ENCODE measurements around the gene AEBP1. TPM values are rescaled to one million over a fixed set of nuclear protein-coding genes. Genes with fewer than 3 reads are reported as not detected.
A peak's percentile ranks its signal among the peaks of the same experiment; 100 is the strongest.
"Not testable (repeated sequence)": the region's sequence is repeated elsewhere in the genome, so short reads cannot be mapped to it uniquely, and the experiment has no call there.

The AEBP1 gene
- polyA plus RNA-seq, 4 donors, result 58.4 to 82.4 (median 73.4) TPM

GRCh38 chr7:44116087-44116788 is 12.1 kb downstream of the AEBP1 start:
- DNase-seq (ENCODE audit: low read depth in 4 of 4, low spot score in 2 of 4), result no peak

GRCh38 chr7:44116789-44117666 is 12.9 kb downstream of the AEBP1 start:
- no peak for DNase-seq (ENCODE audit: low read depth in 4 of 4, low spot score in 2 of 4)

DNA sequence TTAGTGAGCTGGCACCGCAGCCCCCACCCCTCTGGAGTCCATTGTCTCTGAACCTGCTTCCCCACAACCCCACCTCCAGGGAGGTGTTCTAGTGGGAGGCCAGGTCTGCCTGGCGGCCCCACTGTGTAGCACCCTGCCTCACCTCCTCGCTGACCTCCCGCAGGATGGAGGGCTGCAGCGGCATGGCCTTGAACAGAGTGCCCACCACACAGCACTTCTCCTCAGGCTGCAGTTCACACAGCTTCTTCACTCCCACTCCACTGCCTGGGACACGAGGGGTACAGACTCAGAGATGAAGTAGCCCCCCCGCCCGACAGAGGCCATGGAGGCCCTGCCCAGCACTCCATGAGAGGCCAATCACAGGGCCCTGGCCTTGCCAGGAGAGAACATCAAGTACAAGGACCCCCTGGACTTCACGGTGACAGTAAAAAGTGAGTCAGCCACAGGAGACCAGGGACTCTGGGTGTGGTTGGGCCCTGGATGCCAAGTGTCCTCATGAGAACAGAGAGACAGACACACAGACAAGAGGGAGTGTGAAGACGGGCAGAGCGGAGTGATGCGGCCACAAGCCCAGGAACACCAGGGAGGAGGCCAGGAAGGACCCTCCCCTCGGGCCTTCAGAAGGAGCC is 13.8 kb downstream of the AEBP1 start:
- DNase-seq (ENCODE audit: low read depth in 4 of 4, low spot score in 2 of 4), result no peak

DNA sequence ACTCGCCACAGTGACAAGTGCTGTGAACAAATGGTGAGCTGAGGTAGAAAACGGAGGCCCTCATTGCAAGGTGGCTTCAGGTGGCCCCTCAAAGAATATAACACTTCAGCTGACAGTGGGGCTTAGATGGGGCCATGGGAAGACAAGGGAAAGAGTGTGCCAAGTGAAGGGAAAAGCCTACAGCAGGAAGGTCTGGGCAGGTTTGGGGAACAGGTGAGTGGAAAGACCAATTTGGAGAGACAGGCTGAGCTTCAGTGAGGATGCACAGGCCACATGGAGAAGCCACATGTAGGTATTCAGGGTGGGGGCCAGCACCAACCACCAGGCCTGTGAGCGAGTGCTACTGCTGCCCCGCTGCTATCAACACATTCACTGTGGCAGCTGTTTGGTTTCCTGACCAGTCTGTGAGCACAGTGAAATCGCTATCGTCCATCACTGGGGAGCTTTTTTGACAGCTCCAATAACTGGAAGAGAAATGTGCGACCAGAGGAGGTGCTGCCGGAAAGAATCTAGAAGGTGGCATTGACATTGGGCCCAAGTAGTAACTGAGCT is 15.8 kb downstream of the AEBP1 start:
- DNase-seq (ENCODE audit: low read depth in 4 of 4, low spot score in 2 of 4), result no peak

DNA sequence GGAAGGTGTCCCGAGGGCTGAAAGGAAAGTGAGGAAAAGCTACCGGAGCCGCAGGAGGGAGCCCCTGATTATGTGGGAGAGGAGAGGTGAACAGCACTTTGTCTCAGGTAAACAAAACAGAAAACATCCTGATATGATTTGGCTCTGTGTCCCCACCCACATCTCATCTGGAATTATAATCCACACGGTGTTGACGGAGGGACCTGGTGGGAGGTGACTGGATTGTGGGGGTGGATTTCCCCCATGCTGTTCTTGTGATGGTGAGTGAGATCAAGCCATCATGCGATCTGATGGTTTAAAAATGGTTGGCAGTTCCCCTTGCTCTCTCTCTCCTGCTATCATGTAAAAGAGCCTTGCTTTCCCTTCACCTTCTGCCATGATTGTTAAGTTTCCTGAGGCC is 16.2 kb downstream of the AEBP1 start:
- DNase-seq (ENCODE audit: low read depth in 4 of 4, low spot score in 2 of 4), result no peak

GRCh38 chr7:44121761-44122420 is 17.7 kb downstream of the AEBP1 start:
- DNase-seq (ENCODE audit: low read depth in 4 of 4, low spot score in 2 of 4), result no peak

GRCh38 chr7:44122529-44122928 is 18.4 kb downstream of the AEBP1 start:
- DNase-seq (ENCODE audit: low read depth in 4 of 4, low spot score in 2 of 4), result no peak

- DNase-seq (ENCODE audit: low read depth in 4 of 4, low spot score in 2 of 4), result peak; percentile 79 to 95 (median 92)
Measured at GRCh38 chr7:44123190-44124003, 19.3 kb downstream of the AEBP1 start, which contains the start of gene POLD2. Gene POLD2, minus strand, starts transcription at chr7:44123548. Its CDS starts 1,495 bp downstream, at chr7:44122053.

DNA sequence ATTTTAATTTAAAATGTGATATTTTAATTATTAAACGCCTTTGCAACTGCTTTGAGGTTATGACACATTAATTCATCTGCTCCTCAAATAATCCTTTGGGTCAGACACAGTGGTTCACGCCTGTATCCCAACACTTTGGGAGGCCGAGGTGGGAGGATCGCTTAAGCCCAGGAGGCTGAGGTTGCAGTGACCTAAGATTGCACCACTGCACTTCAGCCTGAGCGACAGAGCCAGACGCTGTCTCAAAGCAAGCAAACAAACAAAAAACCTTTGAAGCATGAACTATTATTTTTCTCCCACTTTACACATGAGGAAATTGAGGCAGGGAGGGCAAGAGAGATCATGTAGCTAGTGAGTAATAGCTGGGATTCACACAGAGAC is 20.7 kb downstream of the AEBP1 start:
- DNase-seq (ENCODE audit: low read depth in 4 of 4, low spot score in 2 of 4), result no peak

GRCh38 chr7:44126574-44126973 is 22.4 kb downstream of the AEBP1 start:
- not testable (repeated sequence) for DNase-seq (ENCODE audit: low read depth in 4 of 4, low spot score in 2 of 4)

GRCh38 chr7:44127161-44127560 is 23.0 kb downstream of the AEBP1 start:
- DNase-seq (ENCODE audit: low read depth in 4 of 4, low spot score in 2 of 4), result no peak

GRCh38 chr7:44128721-44129582 is 24.8 kb downstream of the AEBP1 start:
- no peak for DNase-seq (ENCODE audit: low read depth in 4 of 4, low spot score in 2 of 4)

DNA sequence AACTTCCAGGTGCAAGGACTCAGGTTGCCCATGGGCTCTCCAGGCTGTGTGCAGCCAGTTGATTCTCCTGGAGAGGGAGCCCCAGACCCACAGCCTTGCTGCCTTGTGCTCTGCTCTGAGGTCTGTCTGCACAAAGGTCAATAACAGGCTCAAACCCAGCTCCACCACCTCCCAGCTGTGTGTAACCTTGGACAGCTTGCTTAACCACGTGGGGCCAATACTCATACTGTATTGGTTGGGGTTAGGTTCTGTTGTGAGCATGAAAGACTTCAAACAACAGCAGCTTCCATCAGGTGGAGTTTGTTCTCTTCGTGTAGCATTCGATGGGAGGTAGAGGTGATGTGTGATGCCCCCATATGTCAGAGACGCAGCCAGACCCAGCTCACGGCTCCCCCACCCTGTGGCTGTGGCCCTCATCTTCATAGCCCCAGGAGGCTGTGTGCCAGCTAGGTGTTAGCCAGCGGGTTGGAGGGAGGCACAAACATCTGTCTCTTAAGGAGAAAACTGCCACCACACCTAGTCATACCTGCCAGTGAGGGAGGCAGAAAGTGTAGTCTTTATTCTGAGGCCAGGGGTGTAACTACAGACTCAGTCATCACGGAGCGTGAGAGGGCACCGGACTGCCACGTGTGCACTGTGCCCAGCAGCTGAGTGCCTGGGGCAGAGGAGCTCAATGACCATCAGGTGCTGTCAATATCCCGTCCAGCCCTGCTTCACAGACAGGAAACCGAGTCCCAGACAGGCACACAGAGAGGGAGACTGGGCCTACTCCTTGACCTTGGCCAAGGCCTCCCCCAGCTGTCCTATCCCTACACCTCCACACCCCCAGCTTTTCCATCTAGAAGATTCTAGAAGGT is 27.3 kb downstream of the AEBP1 start:
- no peak for DNase-seq (ENCODE audit: low read depth in 4 of 4, low spot score in 2 of 4)

DNA sequence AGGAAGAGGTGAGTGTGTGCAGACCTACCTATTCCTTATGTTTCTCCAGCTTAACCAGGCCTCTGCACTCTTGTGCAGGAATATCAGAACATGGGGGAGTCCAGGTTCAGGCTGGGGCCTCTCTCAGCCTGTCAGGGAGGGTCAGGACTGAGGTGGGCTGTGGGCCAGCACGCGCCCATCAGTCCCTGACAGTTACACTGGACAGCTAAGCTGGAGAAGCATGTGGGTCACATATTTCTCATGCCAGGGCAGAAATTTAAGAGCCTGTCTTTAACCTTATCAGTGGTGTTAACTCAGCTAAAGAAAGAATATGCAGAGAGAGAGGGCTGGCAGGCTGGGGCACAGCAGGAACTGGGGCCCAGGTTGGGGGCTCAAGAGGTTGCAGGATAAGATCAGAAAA is 27.9 kb downstream of the AEBP1 start:
- DNase-seq (ENCODE audit: low read depth in 4 of 4, low spot score in 2 of 4), result no peak

- no peak for DNase-seq (ENCODE audit: low read depth in 4 of 4, low spot score in 2 of 4)
Measured at GRCh38 chr7:44133295-44133694, 29.1 kb downstream of the AEBP1 start.

DNA sequence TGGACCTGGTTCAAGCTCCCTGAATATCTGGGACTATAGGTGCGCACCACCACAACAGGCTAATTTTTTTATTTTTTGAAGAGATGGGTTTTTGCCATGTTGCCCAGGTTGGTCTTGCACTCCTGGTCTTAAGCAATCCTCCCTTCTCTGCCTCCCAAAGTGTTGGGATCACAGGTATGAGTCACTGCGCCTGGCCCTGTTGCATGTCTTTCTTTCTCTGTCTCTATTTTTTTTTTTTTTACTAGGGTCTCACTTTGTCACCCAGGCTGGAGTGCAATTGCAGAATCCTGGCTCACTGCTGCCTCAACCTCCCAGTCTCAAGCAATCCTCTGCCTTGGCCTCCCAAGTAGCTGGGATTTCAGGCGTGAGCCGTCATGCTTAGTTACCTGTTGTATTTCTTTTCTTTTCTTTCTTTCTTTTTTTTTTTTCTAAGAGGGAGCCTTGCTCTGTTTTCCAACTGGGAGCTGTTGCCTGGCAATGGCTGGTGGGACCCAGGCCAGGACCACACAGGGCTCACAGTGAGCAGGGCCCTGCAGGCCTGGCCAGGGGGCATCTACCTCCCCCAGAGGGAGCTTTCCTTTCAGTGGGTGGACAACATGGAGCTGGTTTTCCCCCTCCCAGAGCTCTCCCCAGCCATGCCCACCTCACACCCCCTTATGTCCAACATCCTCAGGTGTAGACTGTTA is 30.9 kb downstream of the AEBP1 start:
- DNase-seq (ENCODE audit: low read depth in 4 of 4, low spot score in 2 of 4), result no peak

DNA sequence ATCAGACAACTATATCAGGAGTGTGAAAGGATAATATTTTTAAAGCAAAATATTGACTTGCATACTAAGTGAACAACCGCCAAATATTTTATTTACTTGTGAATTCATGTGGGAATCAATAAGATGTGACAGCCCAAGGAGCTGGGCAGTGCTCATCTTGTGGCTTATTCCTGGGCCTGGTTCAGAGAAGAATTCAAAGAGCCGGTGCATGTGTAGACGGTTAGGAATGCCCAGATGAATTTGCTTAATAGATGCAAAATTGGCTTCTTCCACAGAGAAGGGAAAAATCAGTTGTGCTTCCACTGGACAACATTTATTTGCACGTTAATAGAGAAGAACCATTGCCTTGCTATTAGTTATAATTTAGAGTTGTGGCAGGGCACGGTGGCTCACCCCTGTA is 32.6 kb downstream of the AEBP1 start:
- DNase-seq (ENCODE audit: low read depth in 4 of 4, low spot score in 2 of 4), result no peak

Data from left renal cortex interstitium (tissue), 4 donors.